Hypothalamus (tissue), 51 donors: ENCODE measurements around the gene DEFB114.

Experiments used
- DNase-seq, 51 donors: peaks; one replicate each; lab custom pipeline; 2025; lab: John Stamatoyannopoulos, UW

The DEFB114 gene

DNA sequence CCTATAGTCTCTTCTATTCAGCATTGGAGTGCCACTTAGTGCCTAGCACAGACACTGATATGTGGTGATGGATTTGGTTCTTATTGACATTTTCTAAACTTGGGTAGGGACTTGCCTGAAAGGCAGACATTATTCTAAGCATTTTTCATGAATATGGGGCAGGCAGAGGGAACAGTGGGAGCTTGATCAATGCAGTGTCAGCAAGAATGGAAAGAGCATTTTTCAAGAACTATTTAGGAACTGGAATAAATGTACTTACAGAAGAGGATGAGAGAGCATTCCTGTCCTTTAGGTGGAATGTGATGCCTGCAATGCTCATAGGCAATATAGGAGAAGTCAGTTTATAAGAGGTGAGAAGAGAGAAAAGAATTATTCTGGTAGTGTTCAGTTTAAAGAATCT lies 26.2 kb downstream of the DEFB114 start:
- no peak for DNase-seq

DNA sequence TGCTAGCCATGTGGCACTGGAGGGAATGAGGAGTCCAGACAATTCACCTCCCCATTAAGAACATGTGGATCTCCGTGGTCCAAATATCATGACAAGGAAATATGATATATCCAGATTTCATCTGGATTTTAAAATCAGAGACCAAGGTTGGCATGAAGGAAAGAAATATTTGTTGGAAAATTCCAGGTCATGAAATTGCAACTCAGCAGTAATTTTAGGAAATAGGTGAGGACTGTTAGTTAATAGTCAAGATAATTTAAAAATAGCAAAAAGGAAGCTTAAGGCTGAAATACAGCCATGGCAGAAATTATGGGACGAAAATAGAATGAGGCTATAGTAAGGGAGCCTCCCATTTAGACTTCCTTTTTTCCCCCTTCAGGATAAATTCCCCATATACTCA lies 26.9 kb downstream of the DEFB114 start:
- DNase-seq, result no peak

DNA sequence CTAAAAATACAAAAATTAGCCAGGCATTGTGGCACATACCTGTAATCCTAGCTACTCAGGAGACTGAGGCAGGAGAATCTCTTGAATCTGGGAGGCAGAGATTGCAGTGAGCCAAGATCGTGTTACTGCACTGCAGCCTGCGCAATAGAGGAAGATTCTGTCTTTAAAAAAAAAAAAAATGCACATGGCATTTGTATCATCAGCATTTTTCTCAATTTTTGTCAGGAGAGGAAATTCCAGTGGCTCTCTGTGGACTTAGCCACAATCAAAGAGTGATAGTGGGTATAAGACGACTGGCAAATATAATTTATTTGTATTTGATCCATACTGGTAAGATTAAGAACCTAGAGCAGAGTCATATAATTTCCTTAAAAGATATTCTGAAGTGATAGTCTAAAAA lies 28.6 kb downstream of the DEFB114 start:
- no peak for DNase-seq

DNA sequence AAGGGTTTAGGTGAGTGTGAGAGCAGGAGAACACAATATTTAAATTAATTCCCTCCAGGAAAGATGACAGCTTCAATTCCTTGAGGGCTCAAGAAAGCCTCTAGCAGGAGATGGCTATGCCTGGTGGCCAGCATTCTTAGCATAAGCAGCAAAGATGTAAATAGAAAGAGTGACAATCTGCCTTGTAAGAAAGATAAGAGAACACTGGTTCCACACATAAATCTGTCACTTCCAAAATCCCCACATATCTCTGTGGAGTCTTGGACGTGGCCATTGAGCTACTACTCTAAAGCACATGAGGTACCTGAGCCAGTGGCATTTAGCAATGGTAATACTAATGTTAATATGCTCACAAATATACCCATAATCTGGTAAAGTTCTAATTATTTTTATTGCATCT lies 29.2 kb downstream of the DEFB114 start:
- DNase-seq, result no peak

DNA sequence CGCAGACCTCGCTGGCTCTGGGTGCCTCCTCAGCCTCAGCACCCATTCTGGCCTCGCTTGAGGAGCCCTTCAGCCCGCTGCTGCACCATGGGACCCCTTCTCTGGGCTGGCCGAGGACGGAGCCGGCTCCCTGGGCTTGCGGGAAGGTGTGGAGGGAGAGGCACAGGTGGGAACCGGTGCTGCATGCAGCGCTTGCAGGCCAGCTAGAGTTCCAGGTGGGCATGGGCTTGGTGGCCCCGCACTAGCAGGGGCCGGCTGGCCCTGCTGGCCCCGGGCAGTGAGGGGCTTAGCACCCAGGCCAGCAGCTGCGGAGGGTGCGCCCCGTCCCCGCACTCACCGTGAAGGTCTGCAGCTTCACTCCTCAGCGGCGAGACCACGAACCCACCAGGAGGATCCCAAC lies 30.4 kb downstream of the DEFB114 start:
- DNase-seq, result no peak

DNA sequence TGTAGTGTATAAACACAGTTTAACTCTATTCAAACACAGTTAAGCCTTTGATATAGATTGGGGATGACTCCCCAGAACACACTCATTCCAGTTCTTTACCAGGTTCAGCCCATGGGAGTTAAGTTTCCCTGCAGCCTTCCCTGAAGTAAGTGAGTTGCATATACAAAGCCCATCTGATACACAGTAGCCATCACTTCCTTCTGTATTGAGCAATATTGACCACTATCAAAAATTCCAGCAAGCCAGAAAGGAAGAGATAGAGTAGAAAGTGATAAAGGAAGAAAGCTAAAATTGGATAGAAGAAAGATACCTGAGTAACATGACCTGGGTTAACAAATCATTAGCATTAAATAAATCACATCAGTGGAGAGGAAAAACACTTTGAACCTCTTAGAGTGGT lies 34.6 kb downstream of the DEFB114 start:
- DNase-seq, result no peak

DNA sequence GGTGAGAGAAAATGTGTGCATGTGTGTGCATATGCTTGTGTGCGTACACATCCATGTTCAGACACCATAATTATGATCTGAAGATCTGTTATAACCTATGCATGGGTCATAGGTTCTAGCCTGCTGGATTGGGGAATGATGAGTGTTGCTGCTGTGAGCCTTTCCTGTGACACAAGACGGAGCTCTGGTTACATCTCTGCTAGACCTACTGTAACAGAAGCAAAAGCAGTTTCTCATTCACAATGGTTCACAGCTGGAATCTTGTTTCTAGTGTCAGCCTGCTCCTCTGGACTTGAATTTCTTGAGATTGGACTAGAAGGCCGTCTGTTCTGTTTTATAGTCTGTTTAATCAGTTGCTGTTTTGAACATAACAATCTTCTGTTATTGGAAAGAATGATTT lies 40.1 kb downstream of the DEFB114 start:
- DNase-seq, result no peak

DNA sequence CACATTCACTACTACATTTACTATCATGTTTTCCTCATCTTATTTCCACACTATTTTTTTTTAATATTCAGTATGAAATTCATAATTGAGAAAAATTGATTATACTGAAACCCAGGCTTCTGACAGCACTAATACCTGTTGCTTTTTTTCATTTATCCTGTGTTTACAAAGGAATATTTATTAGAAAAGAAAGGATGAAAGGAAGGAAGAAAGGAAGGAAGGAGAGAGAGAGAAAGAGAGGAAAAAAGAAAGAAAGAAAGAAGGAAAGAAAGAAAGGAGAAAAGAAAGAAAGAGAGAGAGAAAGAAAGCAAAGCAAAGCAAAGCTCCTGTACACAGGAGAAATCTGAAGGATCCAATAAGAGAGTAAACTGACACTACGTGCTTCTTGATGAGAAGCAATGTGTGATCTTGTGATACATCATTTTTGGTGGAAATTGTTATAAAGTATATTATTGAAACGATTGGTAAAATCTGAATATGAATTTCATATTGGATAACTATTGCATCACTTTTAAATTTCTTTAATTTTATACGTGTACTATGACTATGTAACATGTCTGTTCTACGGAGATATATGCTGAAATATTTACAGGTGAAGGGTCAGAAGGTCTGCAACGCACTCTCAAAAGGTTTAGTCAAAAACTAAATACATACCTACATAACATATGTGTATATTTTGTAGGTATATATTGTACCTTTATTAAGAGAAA lies 43.9 kb downstream of the DEFB114 start:
- DNase-seq, result no peak

DNA sequence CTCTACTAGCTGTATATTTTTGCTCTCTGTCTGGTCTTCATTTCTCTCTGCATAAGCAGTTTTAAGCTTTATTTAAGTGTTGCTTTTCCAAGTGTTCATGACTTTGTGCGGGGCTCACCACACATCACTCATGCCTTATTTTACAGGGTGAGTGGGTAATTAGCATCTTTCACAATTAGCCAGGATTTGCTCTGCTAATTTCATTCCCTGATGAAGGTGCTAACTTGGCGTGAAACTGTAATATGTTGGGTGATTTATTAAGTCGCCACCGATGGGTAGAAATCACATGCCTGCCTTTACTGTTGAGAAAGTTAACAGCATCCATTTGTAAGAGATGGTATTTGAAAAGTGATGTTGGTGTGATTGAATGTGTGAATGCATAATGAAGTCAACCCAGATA lies 44.7 kb downstream of the DEFB114 start:
- DNase-seq, result no peak

DNA sequence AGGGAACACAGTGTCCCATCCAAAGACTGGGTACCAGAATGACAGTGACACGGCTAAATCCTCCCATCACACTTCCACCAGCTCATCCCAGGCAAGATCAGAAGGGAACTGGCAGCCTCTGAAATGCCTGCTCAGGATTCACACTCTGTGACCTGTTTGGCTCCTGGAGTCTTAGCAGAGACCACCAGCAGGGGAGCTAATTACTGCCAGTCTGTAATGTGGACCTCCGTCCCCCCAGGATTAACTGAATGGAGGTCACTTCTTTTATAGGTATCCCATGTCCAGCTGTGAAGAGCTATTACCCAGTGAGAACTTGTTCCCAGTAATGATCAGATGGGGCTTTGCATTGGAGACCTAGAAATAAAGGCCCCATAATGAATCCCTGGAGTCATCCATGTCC lies 45.2 kb downstream of the DEFB114 start:
- no peak for DNase-seq

DNA sequence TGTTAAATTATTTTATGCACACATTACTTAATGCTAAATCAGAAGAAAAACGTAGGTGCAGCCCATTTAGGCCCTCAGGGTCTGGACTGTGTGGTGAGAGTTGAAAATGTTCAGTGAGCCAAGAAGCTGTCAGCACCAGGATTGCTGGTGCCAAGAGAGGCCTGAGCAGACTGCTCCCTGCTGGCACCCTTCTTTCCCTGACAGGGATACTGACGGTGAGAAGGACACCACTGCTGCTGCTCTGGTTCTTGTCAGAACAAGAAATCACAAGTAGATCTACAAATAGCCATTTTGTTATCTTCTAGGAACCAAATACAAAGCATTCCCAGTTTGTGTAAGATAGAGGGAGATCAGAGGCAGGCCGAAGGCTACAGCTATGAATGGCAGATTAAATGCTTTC lies 48.9 kb downstream of the DEFB114 start:
- DNase-seq, result peak in 2 of 51 donors; percentile 2 to 6

DNA sequence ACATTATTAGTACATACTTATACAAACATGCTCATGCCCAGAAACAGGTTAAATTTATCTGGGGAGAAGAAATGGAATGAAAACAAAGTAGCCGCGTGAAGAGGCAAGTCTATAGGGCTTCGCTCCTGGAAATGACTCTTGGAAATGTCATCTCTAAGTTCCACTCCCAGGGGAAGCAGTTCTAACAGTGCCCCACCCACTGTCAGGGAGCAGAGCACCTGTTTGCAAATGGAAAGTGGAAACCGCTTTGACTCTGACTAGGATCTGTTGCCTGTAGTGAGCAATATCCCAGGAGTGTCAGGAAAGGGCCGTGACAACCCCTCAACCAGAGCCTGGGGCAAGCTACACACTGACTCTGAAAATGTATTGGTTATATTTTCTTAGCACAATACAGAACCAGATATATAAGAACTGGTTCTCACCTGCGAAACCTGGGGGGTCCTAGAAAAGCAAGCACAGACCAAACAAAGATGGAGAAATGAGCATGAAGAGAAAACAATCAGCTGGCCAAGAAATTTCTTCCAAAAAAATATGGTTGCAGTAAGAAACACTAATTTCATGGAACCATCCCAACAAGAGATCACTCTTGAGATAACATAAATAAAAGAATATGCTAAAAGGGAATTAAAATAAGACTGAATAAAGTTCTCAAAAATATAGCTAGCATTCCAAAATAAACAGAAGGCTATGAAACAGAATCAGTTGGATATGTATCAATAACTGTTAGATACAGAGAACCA lies 50.2 kb downstream of the DEFB114 start:
- DNase-seq, result no peak

DNA sequence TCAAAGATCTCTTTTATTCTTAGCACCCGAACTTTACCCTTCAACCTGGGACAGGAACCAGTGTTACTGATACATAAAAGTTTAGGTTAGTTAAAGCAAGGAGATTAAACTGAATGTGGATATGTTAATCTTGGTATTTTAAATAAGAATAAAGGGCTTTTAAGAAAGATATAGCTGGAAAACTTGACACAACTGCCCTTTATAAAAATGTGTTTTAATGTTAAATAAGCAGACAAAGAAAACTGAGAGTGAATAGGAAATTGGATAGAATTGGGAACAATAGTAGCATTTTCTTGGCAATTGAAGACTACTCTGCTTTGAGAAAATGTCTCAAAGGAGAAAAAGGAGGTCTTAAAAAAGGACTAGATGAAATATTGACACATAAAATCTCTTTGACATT lies 51.8 kb downstream of the DEFB114 start:
- no peak for DNase-seq

DNA sequence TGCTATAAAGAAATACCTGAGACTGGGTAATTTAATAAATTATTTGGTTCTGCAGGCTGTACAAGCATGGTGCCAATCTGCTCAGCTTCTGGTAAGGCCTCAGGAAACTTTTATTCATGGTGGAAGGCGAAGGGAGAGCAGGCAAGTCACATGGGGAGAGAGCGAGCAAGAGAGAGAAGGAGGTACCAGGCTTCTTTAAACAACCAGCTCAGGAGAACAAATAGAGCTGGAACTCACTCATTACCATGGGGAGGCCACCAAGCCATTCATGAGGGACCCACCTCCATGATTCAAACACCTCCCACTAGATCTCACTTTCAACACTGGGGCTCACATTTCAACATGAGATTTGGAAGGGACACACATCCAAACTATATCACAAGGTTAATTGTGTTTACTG lies 52.7 kb downstream of the DEFB114 start:
- no peak for DNase-seq
